Left ventricle myocardium inferior (tissue), 1 donor: ENCODE results near the gene CRYBB2. TPM values are rescaled to one million over a fixed set of nuclear protein-coding genes. Genes with fewer than 3 reads are reported as not detected.
A peak's percentile ranks its signal among the peaks of the same experiment; 100 is the strongest.
"Not testable (repeated sequence)": the region's sequence is repeated elsewhere in the genome, so short reads cannot be mapped to it uniquely, and the experiment has no call there.

ENCODE experiments used
- DNase-seq: peaks from one replicate; pipeline ENCODE4 v3.0.0-alpha.2; 2020
- H3K27ac ChIP-seq: fragments of 200-600 bp; replicated peaks from 2 replicates; pipeline ENCODE4 v1.8.0; 2021
- H3K27me3 ChIP-seq: fragments of 200-600 bp; 2 replicates; pipeline ENCODE4 v1.8.0; 2021; ENCODE audit warnings: low read depth
- H3K36me3 ChIP-seq: fragments of 200-600 bp; 2 replicates; pipeline ENCODE4 v1.8.0; 2021
- H3K4me1 ChIP-seq: fragments of 200-600 bp; 2 replicates; pipeline ENCODE4 v1.8.0; 2021
- H3K4me3 ChIP-seq: fragments of 200-600 bp; 2 replicates; pipeline ENCODE4 v1.8.0; 2021; ENCODE audit warnings: mild to moderate bottlenecking, moderate library complexity
- H3K9me3 ChIP-seq: fragments of 200-600 bp; replicated peaks from 2 replicates; pipeline ENCODE4 v1.8.0; 2021
- intact Hi-C: fragments of 100-400 bp; cut with micrococcal nuclease; formaldehyde crosslinking; loops from one replicate; pipeline ENCODE4 v1.11.0; 2022
- total RNA-seq: library from RNA; stranded (reverse); fragmentation: NEBNext Ultra II Directional; extraction: Animal tissue kit (Norgen Biotek cat#: 25700); gene quantifications from one replicate; pipeline ENCODE4 v1.2.1, GENCODE V29; 2021
- TF ChIP-seq, protein P1 (sequence below): fragments of 200-600 bp; IDR thresholded peaks from 2 replicates; pipeline ENCODE4 v1.8.0; 2021; ENCODE audit warnings: antibody characterized with exemption, mild to moderate bottlenecking, borderline replicate concordance
- donor health status: DM: no; HTN: yes; CAD: no; lungs with severe emphysema.

The CRYBB2 gene
- total RNA-seq, 1 donor from 2014 or later, result not detected

DNA sequence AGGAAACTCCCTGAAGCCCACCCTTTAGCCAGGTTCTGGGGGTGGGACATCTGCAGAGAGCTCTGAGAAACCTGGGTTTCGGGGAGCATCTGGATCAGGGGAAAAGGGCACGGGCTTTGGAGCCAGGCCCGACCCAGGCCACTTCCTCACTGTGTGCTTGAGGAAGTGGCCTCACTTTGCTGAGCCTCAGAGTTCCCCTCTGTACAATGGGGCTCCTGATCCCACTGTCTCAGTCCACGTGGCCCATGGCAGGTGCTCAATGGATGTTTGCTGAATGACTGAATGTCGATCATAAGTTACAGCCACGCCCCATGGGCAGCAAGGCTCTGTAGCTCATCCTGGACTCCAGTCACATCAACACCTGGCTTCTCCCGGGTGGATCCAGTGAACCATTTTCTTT lies 18.5 kb upstream of the CRYBB2 start:
- peaks cover 10% of the 10 kb centered on the region for H3K36me3 ChIP-seq
- H3K4me3 ChIP-seq, result no peak overlapping the region
- no peak overlapping the region for H3K27ac ChIP-seq
- DNase-seq, result no peak
- H3K9me3 ChIP-seq, result no peaks in the 10 kb centered on the region
- TF ChIP-seq, protein P1, sequence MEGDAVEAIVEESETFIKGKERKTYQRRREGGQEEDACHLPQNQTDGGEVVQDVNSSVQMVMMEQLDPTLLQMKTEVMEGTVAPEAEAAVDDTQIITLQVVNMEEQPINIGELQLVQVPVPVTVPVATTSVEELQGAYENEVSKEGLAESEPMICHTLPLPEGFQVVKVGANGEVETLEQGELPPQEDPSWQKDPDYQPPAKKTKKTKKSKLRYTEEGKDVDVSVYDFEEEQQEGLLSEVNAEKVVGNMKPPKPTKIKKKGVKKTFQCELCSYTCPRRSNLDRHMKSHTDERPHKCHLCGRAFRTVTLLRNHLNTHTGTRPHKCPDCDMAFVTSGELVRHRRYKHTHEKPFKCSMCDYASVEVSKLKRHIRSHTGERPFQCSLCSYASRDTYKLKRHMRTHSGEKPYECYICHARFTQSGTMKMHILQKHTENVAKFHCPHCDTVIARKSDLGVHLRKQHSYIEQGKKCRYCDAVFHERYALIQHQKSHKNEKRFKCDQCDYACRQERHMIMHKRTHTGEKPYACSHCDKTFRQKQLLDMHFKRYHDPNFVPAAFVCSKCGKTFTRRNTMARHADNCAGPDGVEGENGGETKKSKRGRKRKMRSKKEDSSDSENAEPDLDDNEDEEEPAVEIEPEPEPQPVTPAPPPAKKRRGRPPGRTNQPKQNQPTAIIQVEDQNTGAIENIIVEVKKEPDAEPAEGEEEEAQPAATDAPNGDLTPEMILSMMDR, result no peak
- H3K4me1 ChIP-seq, result no peaks in the 10 kb centered on the region
- intact Hi-C loops, result no loop called here
- H3K27me3 ChIP-seq, result no peaks in the 10 kb centered on the region

DNA sequence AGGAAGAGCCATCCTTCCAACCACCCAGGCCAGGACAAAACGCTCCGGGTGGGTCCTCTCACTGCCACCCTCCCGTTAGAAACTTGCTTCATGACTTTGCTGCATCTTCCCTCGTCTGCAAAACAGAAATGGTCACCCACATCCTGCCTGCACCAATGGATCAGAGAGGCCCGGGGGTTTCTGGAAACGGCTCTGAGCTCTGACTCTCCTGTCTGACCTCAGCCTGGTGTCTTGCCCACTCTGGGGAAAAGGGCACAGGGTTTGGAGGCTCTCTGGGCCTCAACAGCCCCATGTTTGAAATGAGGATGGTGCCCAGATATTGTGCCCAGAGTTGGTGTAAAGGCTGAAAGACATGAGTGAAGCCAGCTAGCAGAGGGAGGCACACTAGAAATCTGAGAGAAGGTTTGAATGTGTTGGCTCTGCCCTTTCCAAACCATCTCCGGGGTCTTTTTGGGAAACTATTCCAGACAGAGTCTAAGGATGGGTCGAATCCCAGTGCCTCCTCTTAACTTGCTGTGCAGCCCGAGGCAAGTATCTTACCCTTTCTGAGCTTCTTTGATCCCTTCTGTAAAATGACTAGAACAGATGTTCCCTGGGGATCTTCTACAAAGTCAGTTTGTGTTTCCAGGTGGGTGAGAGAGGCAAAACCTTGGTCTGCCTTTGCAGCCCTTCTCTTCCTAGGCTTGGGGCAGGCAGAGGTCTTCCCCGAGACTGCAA lies 17.7 kb upstream of the CRYBB2 start:
- no peaks in the 10 kb centered on the region for H3K9me3 ChIP-seq
- TF ChIP-seq, protein P1, result no peak
- no peaks in the 10 kb centered on the region for H3K4me1 ChIP-seq
- no peak overlapping the region for H3K4me3 ChIP-seq
- H3K36me3 ChIP-seq, result peaks cover 8% of the 10 kb centered on the region
- no peak for DNase-seq
- no peak overlapping the region for H3K27ac ChIP-seq
- no peaks in the 10 kb centered on the region for H3K27me3 ChIP-seq
- intact Hi-C loops, result no loop called here

DNA sequence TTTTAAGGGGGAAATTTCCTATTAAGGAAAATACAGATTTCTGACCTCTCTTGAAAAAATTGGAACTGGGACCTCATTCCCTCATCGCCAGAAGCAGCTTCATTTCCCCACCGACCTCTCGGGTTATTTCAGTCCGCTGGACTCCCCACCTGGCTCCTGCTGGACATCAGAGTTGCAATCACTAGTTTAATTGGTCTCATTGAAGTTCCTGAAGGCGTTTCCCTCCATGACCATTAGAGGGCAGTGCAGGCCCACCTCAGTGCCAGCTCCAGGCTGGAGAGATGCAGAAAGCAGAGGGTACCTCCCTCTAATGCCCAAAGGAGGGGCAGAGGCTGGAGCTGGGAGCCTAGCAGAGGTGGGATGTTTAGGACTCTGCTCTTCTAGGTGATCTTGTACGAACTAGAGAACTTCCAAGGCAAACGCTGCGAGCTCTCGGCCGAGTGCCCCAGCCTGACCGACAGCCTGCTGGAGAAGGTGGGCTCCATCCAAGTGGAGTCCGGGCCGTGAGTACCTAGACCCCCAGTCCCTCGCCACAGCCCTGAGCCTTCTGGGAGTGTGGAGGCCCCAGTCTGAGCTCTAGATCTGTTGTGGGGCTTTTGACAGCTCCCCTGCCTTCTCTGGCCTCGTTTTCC lies 17.0 kb upstream of the CRYBB2 start:
- H3K27me3 ChIP-seq, result no peaks in the 10 kb centered on the region
- no peak overlapping the region for H3K27ac ChIP-seq
- TF ChIP-seq, protein P1, result peak; percentile 92
- no peak overlapping the region for H3K4me3 ChIP-seq
- no peaks in the 10 kb centered on the region for H3K9me3 ChIP-seq
- DNase-seq, result peak; percentile 28
- intact Hi-C loops, result no loop called here
- peaks cover under 1% of the 10 kb centered on the region for H3K36me3 ChIP-seq
- H3K4me1 ChIP-seq, result no peaks in the 10 kb centered on the region

DNA sequence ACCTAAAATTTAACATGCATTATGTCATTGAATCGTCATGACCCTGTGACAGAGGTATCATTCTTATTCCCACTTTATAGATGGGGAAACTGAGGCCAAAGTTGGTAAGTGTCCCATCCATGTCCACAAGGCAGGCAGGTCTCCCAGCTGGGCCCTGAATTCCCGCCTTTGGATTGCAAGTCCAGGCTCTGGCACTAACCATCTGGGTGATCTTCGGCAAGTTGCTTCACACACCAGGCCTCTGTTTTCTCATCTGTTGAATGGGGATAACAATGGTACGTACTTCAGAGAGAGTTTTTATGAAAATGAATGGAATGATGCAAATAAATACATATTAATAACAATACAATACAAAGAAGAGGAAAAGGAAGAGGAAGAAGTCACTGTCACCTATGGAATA lies 16.4 kb upstream of the CRYBB2 start:
- no peaks in the 10 kb centered on the region for H3K36me3 ChIP-seq
- H3K4me3 ChIP-seq, result no peak overlapping the region
- no peaks in the 10 kb centered on the region for H3K9me3 ChIP-seq
- intact Hi-C loops, result no loop called here
- TF ChIP-seq, protein P1, result no peak
- no peaks in the 10 kb centered on the region for H3K4me1 ChIP-seq
- H3K27ac ChIP-seq, result no peak overlapping the region
- no peaks in the 10 kb centered on the region for H3K27me3 ChIP-seq
- DNase-seq, result no peak

DNA sequence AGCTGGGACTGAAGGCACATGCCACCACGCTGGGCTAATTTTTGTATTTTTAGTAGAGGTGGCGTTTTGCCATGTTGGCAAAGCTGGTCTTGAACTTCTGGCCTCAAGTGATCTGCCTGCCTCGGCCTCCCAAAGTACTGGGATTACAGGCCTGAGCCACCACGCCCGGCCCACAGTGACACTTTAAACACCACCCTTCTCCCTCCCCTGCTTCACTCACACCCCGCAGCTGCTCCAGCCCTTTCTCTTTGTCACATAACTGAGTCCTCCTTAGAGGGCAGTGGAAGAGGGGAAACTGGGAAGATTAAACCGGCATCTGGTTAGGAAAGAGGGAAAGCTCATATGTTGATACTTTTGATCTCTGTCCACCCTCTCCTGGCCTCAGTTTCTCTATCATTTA lies 14.9 kb upstream of the CRYBB2 start:
- H3K4me1 ChIP-seq, H3K27me3 ChIP-seq, H3K36me3 ChIP-seq, intact Hi-C loops, H3K4me3 ChIP-seq, H3K9me3 ChIP-seq, H3K27ac ChIP-seq, DNase-seq: not testable (repeated sequence)

DNA sequence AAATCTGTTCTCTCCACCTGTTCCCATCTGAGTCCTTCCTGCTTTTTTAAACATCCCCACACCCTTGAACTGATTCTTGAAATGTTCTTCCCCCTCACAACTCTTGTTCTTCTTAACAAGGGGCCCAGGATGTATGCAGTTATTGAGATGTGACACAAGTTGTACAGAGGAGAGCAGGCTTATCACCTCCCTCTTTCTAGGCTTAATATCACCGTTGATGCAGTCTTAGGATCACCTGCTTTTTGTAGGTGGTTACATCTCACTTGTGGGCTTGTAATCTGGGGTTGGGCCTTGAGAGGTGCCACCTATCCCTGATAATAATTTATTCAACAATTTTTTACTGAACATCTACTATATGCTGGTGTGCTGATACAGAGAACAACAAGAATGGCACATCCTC lies 13.6 kb upstream of the CRYBB2 start:
- Histone ChIP-seq H3K27me3 (no peaks in the 10 kb centered on the region), H3K9me3 (no peaks in the 10 kb centered on the region), H3K36me3 (no peaks in the 10 kb centered on the region), H3K4me3 (no peak overlapping the region), H3K27ac (no peak overlapping the region), H3K4me1 (no peaks in the 10 kb centered on the region)
- no peak for DNase-seq
- intact Hi-C loops, result no loop called here
- TF ChIP-seq, protein P1, result no peak
